ENCODE data around the gene PRDM7. TPM values are rescaled to one million over a fixed set of nuclear protein-coding genes. Genes with fewer than 3 reads are reported as not detected.

PRDM7 gene
- total and polyA plus RNA-seq, 9 of the 15 experiments (the other 6 are each of a cell fraction or from before 2014, with no cell fraction given): not detected

- TF ChIP-seq ZNF232 (CRISPR knock-in tag; IDR thresholded peaks at IDR 0.05): no peak
- no peak for TF ChIP-seq ZBTB8A (IDR thresholded peaks at IDR 0.05; ENCODE audit: partially characterized antibody)
- no peak for TF ChIP-seq HOXB6 (CRISPR knock-in tag; IDR thresholded peaks at IDR 0.05; ENCODE audit: borderline replicate concordance)
- 0 out of 2 replicates have a peak, but pooled peaks have one; percentile 52 for TF ChIP-seq ZNF311 (CRISPR knock-in tag; IDR thresholded peaks at IDR 0.05)
- peak; percentile 45; the same call in 1 of the 2 replicates for TF ChIP-seq ETS1 (conservative IDR thresholded peaks at IDR 0.05; ENCODE audit: control insufficient read depth, low read depth, low read length)
- TF ChIP-seq CHD7 (IDR thresholded peaks at IDR 0.05; ENCODE audit: low read depth, low read length): no peak
- TF ChIP-seq STAT5A (IDR thresholded peaks at IDR 0.05; ENCODE audit: borderline replicate concordance, low read length): no peak; the same call in 1 of the 2 replicates
- peak; percentile 90 for TF ChIP-seq NEUROD1 (IDR thresholded peaks at IDR 0.05; ENCODE audit: borderline replicate concordance, low read depth, low read length, partially characterized antibody)
- no peak for TF ChIP-seq ZFPM2 (CRISPR knock-in tag; IDR thresholded peaks at IDR 0.05)
These were observed 54.7 kb downstream of the PRDM7 start (continued) for GRCh38 chr16:90022209-90023077.

Data from K562 (cell line).